GM19397 (cell line): ENCODE data around the gene EDN3.

Experiments used
- ATAC-seq: cut with Tn5 transposase; IDR thresholded peaks from one replicate; pipeline ENCODE4 v1.9.1; 2021; ENCODE audit warnings: mild to moderate bottlenecking, moderate library complexity; ENCODE audit not compliant: unreplicated experiment

Gene EDN3

DNA sequence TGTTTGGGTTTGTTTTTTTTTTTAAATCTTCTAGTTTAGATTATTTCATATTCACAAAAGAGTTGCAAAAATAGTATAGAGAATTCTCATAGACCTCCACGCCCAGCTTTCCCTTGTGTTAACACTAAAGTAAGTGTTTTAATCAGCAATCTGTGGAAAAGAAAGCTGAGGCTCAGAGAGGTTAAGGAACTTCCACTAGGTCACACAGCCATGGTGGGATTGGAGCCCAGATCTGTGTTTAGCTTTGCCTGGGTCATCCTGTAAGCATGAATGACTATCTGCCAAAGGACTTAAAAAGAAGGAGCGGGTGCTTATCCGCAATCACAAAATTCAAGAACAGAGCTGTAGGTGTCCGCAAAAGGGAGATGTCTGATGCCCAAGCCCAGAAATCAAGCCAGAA is 60.5 kb downstream of the EDN3 start:
- no peak for ATAC-seq

DNA sequence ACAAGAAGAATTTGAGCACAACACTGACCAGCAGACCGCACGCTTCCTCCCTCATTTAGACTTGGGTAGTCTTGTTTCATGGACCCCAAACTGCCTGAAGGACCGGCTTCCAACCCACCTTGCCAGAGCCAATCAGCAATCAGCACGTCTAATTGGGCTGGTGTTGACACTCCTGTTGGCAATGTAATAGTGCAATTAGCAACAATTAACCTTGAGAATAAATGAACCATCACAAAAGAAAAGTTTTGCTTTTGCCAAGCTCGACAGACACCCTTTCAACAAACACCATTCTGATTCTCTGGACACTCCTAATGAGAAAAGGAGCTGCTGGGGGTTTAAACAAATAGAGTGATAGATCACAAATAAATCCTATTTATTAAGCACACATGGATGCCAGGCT is 61.0 kb downstream of the EDN3 start:
- ATAC-seq, result no peak

DNA sequence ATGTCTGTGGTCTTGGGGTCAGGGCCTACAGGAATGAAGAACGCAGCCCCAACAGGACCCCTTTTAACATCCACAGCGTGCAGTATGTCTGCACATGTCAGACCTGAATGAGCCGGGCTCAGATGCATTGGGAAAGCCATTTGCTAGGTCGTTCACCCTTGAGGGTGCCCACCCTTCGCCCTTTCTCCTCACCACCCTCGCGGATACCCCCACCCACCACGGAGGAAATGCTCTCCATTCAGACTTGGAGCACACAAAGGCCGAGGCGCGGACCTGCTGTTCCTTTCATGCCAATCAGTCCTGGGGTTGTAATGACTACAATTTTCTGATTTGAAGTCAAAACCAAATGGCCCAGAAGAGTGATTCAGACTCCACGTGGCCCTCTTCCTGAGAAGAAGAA is 62.7 kb downstream of the EDN3 start:
- ATAC-seq, result no peak

DNA sequence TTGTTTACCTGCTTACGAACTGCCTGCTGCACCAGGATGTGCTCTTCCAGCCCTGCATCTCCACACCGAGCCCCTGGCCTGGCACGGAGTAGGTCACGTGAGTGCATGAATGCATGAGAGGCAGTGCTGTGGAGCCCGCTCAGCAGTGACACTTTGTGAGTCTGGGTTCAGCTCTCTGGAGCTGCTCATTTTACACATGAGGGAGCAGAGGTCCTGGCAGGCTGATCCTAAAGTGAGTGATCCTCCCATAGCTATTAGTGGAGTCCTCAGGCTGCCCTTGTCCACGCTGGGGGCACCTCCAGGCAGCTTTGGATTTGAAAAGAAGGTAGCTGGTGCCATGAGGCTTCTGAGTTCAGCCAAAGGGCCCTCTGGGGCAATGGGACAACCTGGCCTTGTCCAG is 64.2 kb downstream of the EDN3 start:
- ATAC-seq, result no peak

DNA sequence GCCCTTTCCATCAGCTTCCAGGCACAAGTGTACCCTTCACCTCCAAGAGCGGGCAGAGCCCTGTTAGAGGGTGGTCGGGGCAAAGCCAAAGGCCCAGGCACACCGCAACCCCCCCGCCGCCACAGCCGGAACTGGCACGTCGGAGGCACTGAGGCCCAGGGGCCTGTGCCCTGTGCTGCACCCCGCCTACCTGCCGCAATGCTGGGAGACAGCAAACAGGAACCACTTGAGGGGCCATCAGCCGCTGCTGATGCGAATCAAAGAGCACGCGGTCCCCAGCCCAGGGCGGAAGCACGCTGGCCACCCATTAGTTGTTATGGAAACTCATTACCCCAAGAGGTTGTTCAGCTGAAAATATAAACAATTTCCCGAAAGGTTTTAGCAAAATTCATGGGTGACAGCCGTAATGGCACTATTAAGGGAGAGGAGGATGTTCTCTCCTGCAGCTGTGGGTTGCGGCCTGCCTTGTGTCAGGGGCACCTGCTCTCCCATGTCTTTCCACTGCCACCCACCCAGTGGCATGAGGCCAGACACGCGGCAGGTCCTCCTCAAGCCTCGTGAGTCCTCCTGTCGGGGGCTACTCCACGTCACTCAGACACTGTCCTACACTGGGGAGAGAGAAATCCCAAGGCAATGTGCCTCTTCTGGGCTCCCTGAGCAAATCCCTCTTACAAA is 65.3 kb downstream of the EDN3 start:
- no peak for ATAC-seq

DNA sequence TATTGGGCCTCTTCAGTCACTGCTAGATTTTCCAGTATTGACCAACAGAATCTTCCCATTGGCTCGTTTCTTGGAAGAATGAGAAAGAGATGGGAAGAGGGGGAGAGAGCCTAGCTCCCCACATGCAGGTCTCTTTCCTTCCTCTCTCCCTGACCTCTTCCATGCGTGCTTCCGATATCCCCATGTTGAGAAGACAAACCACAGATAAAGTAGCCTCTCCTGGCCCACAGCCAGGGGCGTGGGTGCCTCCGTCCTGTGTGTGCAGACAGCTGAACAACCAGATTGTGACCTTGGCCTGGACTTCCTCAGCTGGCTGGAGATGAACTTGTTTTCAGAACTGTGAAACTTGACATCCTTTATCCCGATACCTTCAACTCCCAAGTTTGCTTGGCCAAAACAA is 71.0 kb downstream of the EDN3 start:
- ATAC-seq, result no peak

DNA sequence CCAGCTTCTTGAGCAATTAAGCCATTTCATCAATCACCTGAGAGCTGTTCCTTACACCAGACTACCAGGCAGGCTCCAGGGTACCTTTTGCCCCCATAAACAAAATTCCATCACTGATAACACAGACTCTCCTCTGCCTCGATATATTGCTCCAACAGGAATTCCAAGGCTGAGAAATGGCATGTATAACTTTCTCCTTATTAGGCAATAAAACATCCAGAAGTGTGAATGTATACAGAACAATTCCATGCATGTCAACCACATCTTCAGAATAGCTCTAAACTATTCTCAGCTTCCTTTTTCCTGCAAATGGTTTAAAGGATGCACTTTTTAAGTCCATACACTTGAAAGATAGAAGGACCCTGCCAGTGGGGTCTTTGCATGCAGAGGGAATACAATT is 73.8 kb downstream of the EDN3 start:
- no peak for ATAC-seq

DNA sequence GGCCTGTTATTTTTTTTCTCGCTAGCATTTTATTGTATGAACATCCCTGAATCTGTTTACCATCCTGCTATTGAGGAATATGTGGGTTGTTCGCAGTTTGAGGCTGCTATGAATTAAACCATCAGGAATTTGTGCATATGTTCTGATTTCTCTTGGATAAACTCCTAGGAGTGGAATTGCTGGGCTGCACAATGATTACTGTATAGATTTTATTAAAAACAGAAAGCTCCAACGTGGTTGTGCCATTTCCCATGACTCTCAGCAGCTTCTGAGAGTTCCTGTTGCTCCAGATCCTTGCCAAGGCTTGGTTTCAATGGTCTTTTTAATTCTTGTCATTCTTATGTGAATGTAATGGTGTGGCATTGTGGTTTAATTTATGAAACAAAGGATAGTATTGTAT is 75.1 kb downstream of the EDN3 start:
- no peak for ATAC-seq
